HepG2 (cell line): Measurements from ENCODE around the gene DCDC2. TPM values are rescaled to one million over a fixed set of nuclear protein-coding genes. Genes with fewer than 3 reads are reported as not detected.

Experiments used
- ATF5 ChIP-seq: sonication (generic); formaldehyde crosslinking; IDR thresholded peaks from 2 replicates; pipeline ENCODE4 v1.4.0; 2020; ENCODE audit warnings: mild to moderate bottlenecking, low read depth, missing genetic modification reagents
- DMAP1 ChIP-seq: IDR thresholded peaks from 2 replicates; pipeline ENCODE4 v1.6.1; 2016
- DZIP1 ChIP-seq: sonication (generic); formaldehyde crosslinking; IDR thresholded peaks from 2 replicates; pipeline ENCODE4 v1.5.0; 2020; ENCODE audit warnings: mild to moderate bottlenecking, missing genetic modification reagents
- E2F5 ChIP-seq: sonication (generic); formaldehyde crosslinking; conservative IDR thresholded peaks from 2 replicates; pipeline ENCODE4 v1.4.0; 2020; ENCODE audit warnings: missing genetic modification reagents
- EED ChIP-seq: sonication (generic); formaldehyde crosslinking; IDR thresholded peaks from 2 replicates; pipeline ENCODE4 v1.5.0; 2020; ENCODE audit warnings: mild to moderate bottlenecking, missing genetic modification reagents
- GABPB1 ChIP-seq: IDR thresholded peaks from 2 replicates; pipeline ENCODE4 v1.6.1; 2016; ENCODE audit warnings: mild to moderate bottlenecking, missing genetic modification reagents, moderate library complexity, missing compliant biosample characterization
- HHEX ChIP-seq: IDR thresholded peaks from 2 replicates; pipeline ENCODE4 v1.6.1; 2016; ENCODE audit warnings: control low read depth
- KLF12 ChIP-seq: sonication (generic); formaldehyde crosslinking; IDR thresholded peaks from 2 replicates; pipeline ENCODE4 v1.4.0; 2020; ENCODE audit warnings: missing genetic modification reagents, borderline replicate concordance
- MEIS2 ChIP-seq: sonication (generic); formaldehyde crosslinking; IDR thresholded peaks from 2 replicates; pipeline ENCODE4 v1.9.0; 2021; ENCODE audit warnings: mild to moderate bottlenecking, missing genetic modification reagents
- MTA1 ChIP-seq: sonication (generic); formaldehyde crosslinking; IDR thresholded peaks from 2 replicates; pipeline ENCODE4 v1.4.0; 2020; ENCODE audit warnings: missing genetic modification reagents, mild to moderate bottlenecking, borderline replicate concordance
- PATZ1 ChIP-seq: sonication (generic); formaldehyde crosslinking; IDR thresholded peaks from 2 replicates; pipeline ENCODE4 v1.4.0; 2020; ENCODE audit warnings: missing genetic modification reagents
- SIN3A ChIP-seq: IDR thresholded peaks from 2 replicates; pipeline ENCODE4 v1.6.1; 2011; ENCODE audit warnings: low read depth, mild to moderate bottlenecking, control low read depth, low read length, borderline replicate concordance
- TAF15 ChIP-seq: fragments of 200-400 bp; formaldehyde crosslinking; IDR thresholded peaks from one replicate; pipeline ENCODE4 v1.6.1; 2018; ENCODE audit warnings: mild to moderate bottlenecking, low read depth, low read length; ENCODE audit not compliant: poor library complexity, severe bottlenecking
- TBL1XR1 ChIP-seq: fragments of 150-350 bp; IDR thresholded peaks from 2 replicates; pipeline ENCODE4 v1.6.1; 2014; ENCODE audit warnings: borderline replicate concordance, low read length; ENCODE audit not compliant: partially characterized antibody
- ZNF263 ChIP-seq: sonication (generic); formaldehyde crosslinking; IDR thresholded peaks from 2 replicates; pipeline ENCODE4 v1.4.0; 2020; ENCODE audit warnings: missing genetic modification reagents
- ZNF709 ChIP-seq: sonication (generic); formaldehyde crosslinking; IDR thresholded peaks from 2 replicates; pipeline ENCODE4 v1.5.0; 2020; ENCODE audit warnings: mild to moderate bottlenecking, missing genetic modification reagents
- polyA plus RNA-seq, 8 experiments: library from polyadenylated mRNA; depleted of rRNA in 3 of 8; stranded (reverse) in 7 of 8; unstranded in 1 of 8; fragments of >200 nt; fragmentation: Illumina TruSeq in 4 of 8; extraction: Trizol in 4 of 8; gene quantifications; 2 replicates each; pipeline versions ENCODE4 v1.2.1 to v1.2.3, GENCODE V29; 2011 to 2016; ENCODE audit warnings: low read depth in 4 of 8, missing spikeins in 1 of 8, mixed read lengths in 1 of 8; ENCODE audit not compliant: insufficient read depth in 1 of 8
- total RNA-seq, 5 experiments: library from RNA; depleted of rRNA; stranded (reverse); fragments of >200 nt; fragmentation: Illumina TruSeq; extraction: Trizol; gene quantifications; 2 replicates each; pipeline ENCODE4 v1.2.3, GENCODE V29; 2016; ENCODE audit warnings: low read depth in 1 of 5
- TF ChIP-seq, protein P1 (sequence below): IDR thresholded peaks from 2 replicates; pipeline ENCODE4 v1.6.1; 2016; ENCODE audit warnings: missing compliant biosample characterization, missing genetic modification reagents, borderline replicate concordance
- TF ChIP-seq, protein P2 (sequence below): sonication (generic); formaldehyde crosslinking; conservative IDR thresholded peaks from 2 replicates; pipeline ENCODE4 v1.8.0; 2022; ENCODE audit warnings: missing genetic modification reagents
- TF ChIP-seq, protein P3 (sequence below): sonication (generic); formaldehyde crosslinking; IDR thresholded peaks from 2 replicates; pipeline ENCODE4 v1.4.0; 2020; ENCODE audit warnings: missing genetic modification reagents

DCDC2 gene
- total and polyA plus RNA-seq, 2 of the 13 experiments (the other 11 are each of a cell fraction or from before 2014, with no cell fraction given): 9.0 to 36.2 TPM

DNA sequence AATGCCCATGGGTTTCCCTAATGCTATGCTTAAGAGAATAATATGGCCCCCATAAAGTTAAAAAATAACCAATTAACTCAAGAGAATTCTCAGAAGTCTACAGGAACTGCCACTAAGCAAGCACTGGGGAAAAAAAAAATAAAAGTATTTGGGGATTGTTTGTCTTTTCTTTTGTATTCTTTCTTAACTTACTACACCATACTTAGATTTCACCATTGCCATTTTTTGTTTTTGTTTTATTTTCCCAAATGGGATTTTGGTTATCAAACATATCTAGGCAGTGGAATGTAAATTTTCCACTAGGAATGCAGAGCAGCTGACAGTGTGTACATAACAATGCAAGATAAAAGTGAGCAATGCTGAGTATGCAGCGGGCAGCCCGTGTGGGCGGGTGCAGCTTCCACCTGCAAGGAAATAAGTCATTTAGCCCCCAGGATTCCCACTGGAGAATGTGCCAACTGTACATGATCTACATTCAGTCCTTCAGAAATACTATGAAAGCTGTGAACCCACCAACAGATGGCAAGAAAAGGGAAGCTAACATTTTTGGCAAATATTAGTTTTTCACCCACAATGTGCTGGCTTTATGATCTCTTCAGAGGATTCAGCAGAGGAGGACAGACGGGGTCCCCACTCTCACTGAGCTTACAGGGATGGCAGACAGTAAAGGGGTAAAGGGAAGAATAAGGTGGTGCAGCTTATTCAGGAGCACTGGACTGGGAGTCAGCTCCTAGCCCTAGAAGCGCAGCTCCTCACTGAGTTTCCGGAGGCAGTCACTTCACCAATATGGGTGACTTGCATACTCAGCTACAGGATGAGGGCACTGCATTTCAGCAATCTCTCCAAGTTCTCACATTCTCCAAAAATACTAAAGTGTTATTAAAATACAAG, 44.4 kb downstream of the DCDC2 start (continued):
- peak; percentile 96 for TF ChIP-seq PATZ1
- no peak for TF ChIP-seq SIN3A
- no peak for TF ChIP-seq ZNF709 (CRISPR knock-in tag)
- TF ChIP-seq KLF12 (CRISPR knock-in tag): no peak
- TF ChIP-seq DZIP1 (CRISPR knock-in tag): no peak
- TF ChIP-seq ZNF263 (CRISPR knock-in tag): no peak
- TF ChIP-seq, protein P1, sequence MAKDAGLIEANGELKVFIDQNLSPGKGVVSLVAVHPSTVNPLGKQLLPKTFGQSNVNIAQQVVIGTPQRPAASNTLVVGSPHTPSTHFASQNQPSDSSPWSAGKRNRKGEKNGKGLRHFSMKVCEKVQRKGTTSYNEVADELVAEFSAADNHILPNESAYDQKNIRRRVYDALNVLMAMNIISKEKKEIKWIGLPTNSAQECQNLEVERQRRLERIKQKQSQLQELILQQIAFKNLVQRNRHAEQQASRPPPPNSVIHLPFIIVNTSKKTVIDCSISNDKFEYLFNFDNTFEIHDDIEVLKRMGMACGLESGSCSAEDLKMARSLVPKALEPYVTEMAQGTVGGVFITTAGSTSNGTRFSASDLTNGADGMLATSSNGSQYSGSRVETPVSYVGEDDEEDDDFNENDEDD (CRISPR knock-in tag): peak; percentile 32; the same call in 1 of the 2 replicates
- no peak for TF ChIP-seq MTA1 (CRISPR knock-in tag)
- no peak for TF ChIP-seq E2F5 (CRISPR knock-in tag)
- TF ChIP-seq TAF15: no peak
- TF ChIP-seq TBL1XR1: peak; percentile 72
- TF ChIP-seq, protein P2, sequence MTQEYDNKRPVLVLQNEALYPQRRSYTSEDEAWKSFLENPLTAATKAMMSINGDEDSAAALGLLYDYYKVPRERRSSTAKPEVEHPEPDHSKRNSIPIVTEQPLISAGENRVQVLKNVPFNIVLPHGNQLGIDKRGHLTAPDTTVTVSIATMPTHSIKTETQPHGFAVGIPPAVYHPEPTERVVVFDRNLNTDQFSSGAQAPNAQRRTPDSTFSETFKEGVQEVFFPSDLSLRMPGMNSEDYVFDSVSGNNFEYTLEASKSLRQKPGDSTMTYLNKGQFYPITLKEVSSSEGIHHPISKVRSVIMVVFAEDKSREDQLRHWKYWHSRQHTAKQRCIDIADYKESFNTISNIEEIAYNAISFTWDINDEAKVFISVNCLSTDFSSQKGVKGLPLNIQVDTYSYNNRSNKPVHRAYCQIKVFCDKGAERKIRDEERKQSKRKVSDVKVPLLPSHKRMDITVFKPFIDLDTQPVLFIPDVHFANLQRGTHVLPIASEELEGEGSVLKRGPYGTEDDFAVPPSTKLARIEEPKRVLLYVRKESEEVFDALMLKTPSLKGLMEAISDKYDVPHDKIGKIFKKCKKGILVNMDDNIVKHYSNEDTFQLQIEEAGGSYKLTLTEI (CRISPR knock-in tag): no peak
- TF ChIP-seq DMAP1 (CRISPR knock-in tag): peak; percentile 41; the same call in 1 of the 2 replicates
- TF ChIP-seq ATF5: no peak
- TF ChIP-seq GABPB1 (CRISPR knock-in tag): no peak
- no peak for TF ChIP-seq EED (CRISPR knock-in tag)
- peak; percentile 88 for TF ChIP-seq MEIS2 (CRISPR knock-in tag)
- TF ChIP-seq HHEX (CRISPR knock-in tag): peak; percentile 68; the same call in 1 of the 2 replicates
- TF ChIP-seq, protein P3, sequence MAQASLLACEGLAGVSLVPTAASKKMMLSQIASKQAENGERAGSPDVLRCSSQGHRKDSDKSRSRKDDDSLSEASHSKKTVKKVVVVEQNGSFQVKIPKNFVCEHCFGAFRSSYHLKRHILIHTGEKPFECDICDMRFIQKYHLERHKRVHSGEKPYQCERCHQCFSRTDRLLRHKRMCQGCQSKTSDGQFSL (CRISPR knock-in tag): no peak
